ENCODE measurements around the gene WASHC4. TPM values are rescaled to one million over a fixed set of nuclear protein-coding genes. Genes with fewer than 3 reads are reported as not detected.

WASHC4 gene
- total and polyA plus RNA-seq, 2 experiments from 2014 or later = 75.7 to 83.0 TPM

GRCh38 chr12:105083551-105084105, 23.9 kb upstream of the WASHC4 start:
- H3K36me3 Mint-ChIP-seq (ENCODE audit: low read depth) = no peaks in the 10 kb centered on the region; the same call in 2 of the 3 replicates
- peak; percentile 37 for DNase-seq (ENCODE audit: low spot score)
- peaks cover 15% of the 10 kb centered on the region for H3K4me1 ChIP-seq (ENCODE audit: insufficient read depth)
- H3K27ac Mint-ChIP-seq = peak overlapping the region; percentile 93
- H3K36me3 ChIP-seq (ENCODE audit: insufficient read depth) = no peaks in the 10 kb centered on the region
- peaks cover 5% of the 10 kb centered on the region; the same call in 1 of the 2 replicates for H3F3A ChIP-seq (replicated peaks; ENCODE audit: low read depth)
- H3K27me3 ChIP-seq (ENCODE audit: insufficient read depth) = no peaks in the 10 kb centered on the region
- H3K4me3 Mint-ChIP-seq = peak overlapping the region; percentile 87
- H3K9me3 Mint-ChIP-seq = peaks cover 4% of the 10 kb centered on the region; the same call in 1 of the 3 replicates
- H3K9me2 ChIP-seq (ENCODE audit: insufficient read depth) = no peaks in the 10 kb centered on the region
- no peak overlapping the region for H3K27ac ChIP-seq (ENCODE audit: low read depth)
- peak overlapping the region; percentile 98 for H3K4me2 ChIP-seq
- H2AFZ ChIP-seq = peak overlapping the region; percentile 96
- H3K4me3 ChIP-seq = peak overlapping the region; percentile 83
- H4K20me1 ChIP-seq (replicated peaks; ENCODE audit: insufficient read depth) = no peaks in the 10 kb centered on the region
- H3K27me3 Mint-ChIP-seq (ENCODE audit: insufficient read depth, low read depth, poor library complexity) = peaks cover 7% of the 10 kb centered on the region
- no peak for TF ChIP-seq EZH2phosphoT487 (IDR thresholded peaks at IDR 0.05; ENCODE audit: unreplicated experiment)
- no peak for TF ChIP-seq STAT1 (IDR thresholded peaks at IDR 0.05; ENCODE audit: unreplicated experiment)
- TF ChIP-seq ZNF331 (CRISPR knock-in tag; IDR thresholded peaks at IDR 0.05; ENCODE audit: low read depth) = no peak
- no peak for TF ChIP-seq REST (IDR thresholded peaks at IDR 0.05; ENCODE audit: unreplicated experiment)
- H3K4me1 Mint-ChIP-seq = peaks cover 20% of the 10 kb centered on the region
- peak; percentile 26 for ATAC-seq
- peaks cover 6% of the 10 kb centered on the region; the same call in 1 of the 2 replicates for H3K79me2 ChIP-seq (replicated peaks; ENCODE audit: insufficient read depth)

- Histone ChIP-seq H3K27ac (ENCODE audit: low read depth) (0 out of 2 replicates have a peak within 1 kb of the TSS, but pooled peaks have one; percentile 50), H3K4me3 (peak within 1 kb of the TSS; percentile 83), H3K4me1 (ENCODE audit: insufficient read depth) (peaks cover 17% of the 10 kb centered on the region), H3K79me2 (replicated peaks; ENCODE audit: insufficient read depth) (peaks cover 6% of the 10 kb centered on the region; the same call in 1 of the 2 replicates), H3K4me2 (peak within 1 kb of the TSS; percentile 98), H3K36me3 (ENCODE audit: insufficient read depth) (no peaks in the 10 kb centered on the region), H3F3A (replicated peaks; ENCODE audit: low read depth) (peaks cover 5% of the 10 kb centered on the region; the same call in 1 of the 2 replicates), H3K27me3 (ENCODE audit: insufficient read depth) (no peaks in the 10 kb centered on the region), H4K20me1 (replicated peaks; ENCODE audit: insufficient read depth) (no peaks in the 10 kb centered on the region), H3K9me2 (ENCODE audit: insufficient read depth) (no peaks in the 10 kb centered on the region), H2AFZ (peak within 1 kb of the TSS; percentile 96)
- Mint-ChIP-seq H3K36me3 (ENCODE audit: low read depth) (no peaks in the 10 kb centered on the region; the same call in 2 of the 3 replicates), H3K9me3 (peaks cover 4% of the 10 kb centered on the region; the same call in 1 of the 3 replicates), H3K27me3 (ENCODE audit: insufficient read depth, low read depth, poor library complexity) (peaks cover 7% of the 10 kb centered on the region), H3K27ac (peak within 1 kb of the TSS; percentile 93), H3K4me1 (peaks cover 17% of the 10 kb centered on the region), H3K4me3 (peak within 1 kb of the TSS; percentile 87)
- peak; percentile 91 for DNase-seq (ENCODE audit: low spot score)
- ATAC-seq = peak; percentile 97
- TF ChIP-seq ZNF114 (CRISPR knock-in tag; IDR thresholded peaks at IDR 0.05) (no peak), CREB1 (CRISPR knock-in tag; IDR thresholded peaks at IDR 0.05; ENCODE audit: low read depth) (no peak), ZNF331 (CRISPR knock-in tag; IDR thresholded peaks at IDR 0.05; ENCODE audit: low read depth) (no peak), STAT1 (IDR thresholded peaks at IDR 0.05; ENCODE audit: unreplicated experiment) (no peak), POLR2AphosphoS5 (IDR thresholded peaks at IDR 0.05; ENCODE audit: low read depth) (peak; percentile 72), JUNB (IDR thresholded peaks at IDR 0.05; ENCODE audit: unreplicated experiment) (no peak), CTCF (conservative IDR thresholded peaks at IDR 0.05; ENCODE audit: low read depth in 2 of 2) (no peak)
Observed at GRCh38 chr12:105084251-105085250, 23.0 kb upstream of the WASHC4 start, which contains the start of gene ALDH1L2. ALDH1L2 (minus strand) TSS chr12:105084458; CDS start chr12:105084436, 22 bp downstream.

Measured in GM23338 (cell line).